HCT116 (cell line): ENCODE measurements around the gene TACC2.

Experiments used
- CTCF ChIP-seq, 3 experiments: fragments of 200-600 bp in 1 of 3; sonication (generic) in 1 of 3; IDR thresholded peaks in 2 of 3; conservative IDR thresholded peaks in 1 of 3; 2 replicates each; pipeline ENCODE4 v1.5.1; 2012 to 2017; ENCODE audit warnings: low read depth in 2 of 3, low read length in 2 of 3, antibody characterized with exemption in 1 of 3, borderline replicate concordance in 1 of 3, control low read depth in 1 of 3, mild to moderate bottlenecking in 1 of 3, mixed read lengths in 1 of 3, mixed run types in 1 of 3, moderate library complexity in 1 of 3; ENCODE audit not compliant: insufficient read depth in 1 of 3
- POLR2A ChIP-seq: IDR thresholded peaks from 2 replicates; pipeline ENCODE4 v1.7.0; 2011; ENCODE audit warnings: borderline replicate concordance; ENCODE audit not compliant: insufficient read depth, insufficient read length; ENCODE audit errors: extremely low read depth
- YY1 ChIP-seq: IDR thresholded peaks from 2 replicates; pipeline ENCODE4 v1.6.1; 2011; ENCODE audit warnings: low read length, low read depth, moderate library complexity, mild to moderate bottlenecking; ENCODE audit not compliant: insufficient replicate concordance; ENCODE audit errors: extremely low read depth

GRCh38 chr10:122140941-122141623 is 152.1 kb downstream of the TACC2 start:
- TF ChIP-seq POLR2A (no peak), CTCF (IDR thresholded peaks at IDR 0.05 in 2 of 3, conservative IDR thresholded peaks at IDR 0.05 in 1 of 3; ENCODE audit: borderline replicate concordance in 1 of 3, insufficient read depth in 1 of 3, low read depth in 2 of 3, low read length in 2 of 3) (peak in 1 of 3 experiments; percentile 17; a peak in 2 of 6 replicates), YY1 (no peak)
